Stimulated activated CD4-positive, alpha-beta T cell treated with anti-CD3 and anti-CD28 coated beads, TNF-alpha, amount 100 ng/mL, for 24 hours (primary cell): Measurements from ENCODE around the gene TBC1D9.
"Not testable (repeated sequence)": the region's sequence is repeated elsewhere in the genome, so short reads cannot be mapped to it uniquely, and the experiment has no call there.

Source experiments
- DNase-seq, 3 experiments: peaks; one replicate each; pipeline ENCODE4 v3.0.0-alpha.2; 2020; ENCODE audit warnings: low read depth in 3 of 3

The TBC1D9 gene

GRCh38 chr4:140756319-140757231, at the start of gene TBC1D9:
Gene TBC1D9 (minus strand): TSS chr4:140756385. CDS start chr4:140756045, 340 bp downstream.
- DNase-seq, result peak in 1 of 3 experiments; percentile 1

GRCh38 chr4:140805293-140805692, 49.1 kb upstream of the TBC1D9 start:
- no peak for DNase-seq

GRCh38 chr4:140802591-140802990, 46.4 kb upstream of the TBC1D9 start:
- DNase-seq, result no peak

GRCh38 chr4:140800666-140801065, 44.5 kb upstream of the TBC1D9 start:
- DNase-seq, result no peak

- no peak for DNase-seq
These were observed 43.6 kb upstream of the TBC1D9 start for GRCh38 chr4:140799686-140800225.

- DNase-seq, result no peak
These were observed 37.1 kb upstream of the TBC1D9 start for GRCh38 chr4:140793291-140793690.

GRCh38 chr4:140790765-140791164, 34.6 kb upstream of the TBC1D9 start:
- DNase-seq, result no peak

GRCh38 chr4:140790171-140790570, 34.0 kb upstream of the TBC1D9 start:
- DNase-seq, result no peak

- no peak for DNase-seq
These were observed 33.6 kb upstream of the TBC1D9 start for GRCh38 chr4:140789759-140790158.

- DNase-seq, result not testable (repeated sequence)
These were observed 26.6 kb upstream of the TBC1D9 start for GRCh38 chr4:140782787-140783186.

GRCh38 chr4:140781596-140781995, 25.4 kb upstream of the TBC1D9 start:
- DNase-seq, result no peak

- DNase-seq, result no peak
These were observed 21.7 kb upstream of the TBC1D9 start for GRCh38 chr4:140777894-140778293.

- no peak for DNase-seq
These were observed 21.2 kb upstream of the TBC1D9 start for GRCh38 chr4:140777386-140777785.

- no peak for DNase-seq
These were observed 20.4 kb upstream of the TBC1D9 start for GRCh38 chr4:140776556-140776955.

GRCh38 chr4:140774956-140775355, 18.8 kb upstream of the TBC1D9 start:
- DNase-seq, result no peak

GRCh38 chr4:140774510-140774909, 18.3 kb upstream of the TBC1D9 start:
- DNase-seq, result no peak

GRCh38 chr4:140769209-140769608, 13.0 kb upstream of the TBC1D9 start:
- DNase-seq, result no peak

GRCh38 chr4:140764785-140765392, 8.7 kb upstream of the TBC1D9 start:
- no peak for DNase-seq

GRCh38 chr4:140762202-140762601, 6.0 kb upstream of the TBC1D9 start:
- no peak for DNase-seq

GRCh38 chr4:140757232-140757630, 1.0 kb upstream of the TBC1D9 start:
- DNase-seq, result no peak

GRCh38 chr4:140755774-140756318, 339 bp downstream of the TBC1D9 start:
- DNase-seq, result peak in 1 of 3 experiments; percentile 11
